ENCODE data around the gene IL1RL1. TPM values are rescaled to one million over a fixed set of nuclear protein-coding genes. Genes with fewer than 3 reads are reported as not detected.

IL1RL1 gene
- total RNA-seq, 2 donors from 2014 or later: 4.8 to 65.3 TPM

DNA sequence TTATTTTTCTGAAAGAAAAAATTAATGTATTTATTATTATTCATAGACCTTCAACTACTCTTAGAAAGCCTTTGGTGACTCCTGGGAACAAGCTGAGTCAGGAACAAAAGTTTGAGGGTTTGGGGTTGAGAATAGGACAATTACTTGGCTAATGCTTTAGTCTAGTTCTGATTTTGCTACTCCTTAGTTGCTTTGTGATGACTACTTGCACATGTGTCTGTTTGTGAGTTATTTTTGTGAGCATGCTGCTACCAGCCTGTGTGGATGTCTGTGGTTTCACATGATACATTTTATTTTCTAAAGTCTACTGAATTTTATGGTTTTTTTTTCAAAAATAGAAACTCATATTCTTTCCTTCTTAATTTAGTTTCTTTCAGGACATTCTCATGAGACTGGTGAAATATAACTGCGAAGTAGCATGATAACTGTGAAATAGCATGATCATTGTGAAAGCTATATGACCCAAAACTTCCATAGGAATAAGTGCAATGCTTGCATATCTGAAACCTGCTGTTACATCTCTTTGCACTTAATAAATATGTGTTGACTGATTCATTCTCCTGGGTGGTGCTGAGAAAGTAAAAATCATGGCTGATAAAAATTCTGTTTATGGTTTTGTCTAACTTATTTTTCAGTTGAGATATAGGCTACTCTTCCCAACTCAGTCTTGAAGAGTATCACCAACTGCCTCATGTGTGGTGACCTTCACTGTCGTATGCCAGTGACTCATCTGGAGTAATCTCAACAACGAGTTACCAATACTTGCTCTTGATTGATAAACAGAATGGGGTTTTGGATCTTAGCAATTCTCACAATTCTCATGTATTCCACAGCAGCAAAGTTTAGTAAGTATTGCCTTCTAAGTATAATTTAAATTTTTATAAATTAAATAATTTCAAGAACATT, 26.4 kb downstream of the IL1RL1 start:
- no peaks in the 10 kb centered on the region for H3K27me3 ChIP-seq
- H3K36me3 ChIP-seq: no peaks in the 10 kb centered on the region
- no peaks in the 10 kb centered on the region for H3K9me3 ChIP-seq
- peak overlapping the region in 1 of 2 donors; percentile 55 for H3K27ac ChIP-seq
- TF ChIP-seq, protein P1, sequence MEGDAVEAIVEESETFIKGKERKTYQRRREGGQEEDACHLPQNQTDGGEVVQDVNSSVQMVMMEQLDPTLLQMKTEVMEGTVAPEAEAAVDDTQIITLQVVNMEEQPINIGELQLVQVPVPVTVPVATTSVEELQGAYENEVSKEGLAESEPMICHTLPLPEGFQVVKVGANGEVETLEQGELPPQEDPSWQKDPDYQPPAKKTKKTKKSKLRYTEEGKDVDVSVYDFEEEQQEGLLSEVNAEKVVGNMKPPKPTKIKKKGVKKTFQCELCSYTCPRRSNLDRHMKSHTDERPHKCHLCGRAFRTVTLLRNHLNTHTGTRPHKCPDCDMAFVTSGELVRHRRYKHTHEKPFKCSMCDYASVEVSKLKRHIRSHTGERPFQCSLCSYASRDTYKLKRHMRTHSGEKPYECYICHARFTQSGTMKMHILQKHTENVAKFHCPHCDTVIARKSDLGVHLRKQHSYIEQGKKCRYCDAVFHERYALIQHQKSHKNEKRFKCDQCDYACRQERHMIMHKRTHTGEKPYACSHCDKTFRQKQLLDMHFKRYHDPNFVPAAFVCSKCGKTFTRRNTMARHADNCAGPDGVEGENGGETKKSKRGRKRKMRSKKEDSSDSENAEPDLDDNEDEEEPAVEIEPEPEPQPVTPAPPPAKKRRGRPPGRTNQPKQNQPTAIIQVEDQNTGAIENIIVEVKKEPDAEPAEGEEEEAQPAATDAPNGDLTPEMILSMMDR (IDR thresholded peaks at IDR 0.05): no peak
- no peak for DNase-seq (ENCODE audit: low spot score)
- H3K4me1 ChIP-seq: peaks cover 0 to 7% of the 10 kb centered on the region in 2 donors
- no peak overlapping the region for H3K4me3 ChIP-seq

DNA sequence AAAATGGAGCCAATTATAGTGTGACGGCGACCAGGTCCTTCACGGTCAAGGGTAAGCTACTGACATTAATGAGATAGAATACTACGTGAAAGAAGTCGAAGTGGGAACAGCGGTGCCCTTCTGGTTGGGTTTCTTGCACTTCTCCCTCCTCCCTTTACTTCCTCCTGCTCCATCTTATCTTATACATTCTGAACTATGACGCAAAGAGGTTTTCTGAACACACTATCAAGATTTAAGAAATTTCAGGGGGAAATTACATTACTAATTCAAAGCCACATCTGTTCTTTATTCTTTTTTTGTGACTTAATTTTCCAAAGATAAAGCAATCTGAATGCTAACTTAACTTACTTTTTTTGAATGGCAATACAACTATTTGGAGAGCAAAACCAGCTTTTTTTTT, 29.4 kb downstream of the IL1RL1 start:
- Histone ChIP-seq H3K4me3 (no peak overlapping the region), H3K9me3 (no peaks in the 10 kb centered on the region), H3K27ac (no peak overlapping the region), H3K27me3 (no peaks in the 10 kb centered on the region), H3K4me1 (peaks cover 0 to 4% of the 10 kb centered on the region in 2 donors), H3K36me3 (no peaks in the 10 kb centered on the region)
- no peak for DNase-seq (ENCODE audit: low spot score)
- TF ChIP-seq, protein P1 (IDR thresholded peaks at IDR 0.05): no peak

DNA sequence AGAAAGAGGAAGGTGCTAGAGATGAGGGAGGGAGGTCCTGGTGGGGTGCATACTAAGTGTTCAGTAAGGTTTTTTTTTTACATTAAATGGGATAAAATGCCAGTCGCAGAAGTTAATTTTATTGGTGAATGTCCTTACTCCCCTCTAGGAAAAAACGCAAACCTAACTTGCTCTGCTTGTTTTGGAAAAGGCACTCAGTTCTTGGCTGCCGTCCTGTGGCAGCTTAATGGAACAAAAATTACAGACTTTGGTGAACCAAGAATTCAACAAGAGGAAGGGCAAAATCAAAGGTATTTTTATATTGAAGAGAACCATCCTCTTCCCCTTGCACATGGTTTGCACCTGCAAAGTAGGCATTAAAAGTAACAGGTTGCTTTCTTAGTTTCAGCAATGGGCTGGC, 31.5 kb downstream of the IL1RL1 start:
- DNase-seq (ENCODE audit: low spot score): no peak
- no peaks in the 10 kb centered on the region for H3K4me1 ChIP-seq
- H3K27ac ChIP-seq: no peak overlapping the region
- TF ChIP-seq, protein P1 (IDR thresholded peaks at IDR 0.05): no peak
- no peak overlapping the region for H3K4me3 ChIP-seq
- no peaks in the 10 kb centered on the region for H3K9me3 ChIP-seq
- no peaks in the 10 kb centered on the region for H3K36me3 ChIP-seq
- H3K27me3 ChIP-seq: no peaks in the 10 kb centered on the region

DNA sequence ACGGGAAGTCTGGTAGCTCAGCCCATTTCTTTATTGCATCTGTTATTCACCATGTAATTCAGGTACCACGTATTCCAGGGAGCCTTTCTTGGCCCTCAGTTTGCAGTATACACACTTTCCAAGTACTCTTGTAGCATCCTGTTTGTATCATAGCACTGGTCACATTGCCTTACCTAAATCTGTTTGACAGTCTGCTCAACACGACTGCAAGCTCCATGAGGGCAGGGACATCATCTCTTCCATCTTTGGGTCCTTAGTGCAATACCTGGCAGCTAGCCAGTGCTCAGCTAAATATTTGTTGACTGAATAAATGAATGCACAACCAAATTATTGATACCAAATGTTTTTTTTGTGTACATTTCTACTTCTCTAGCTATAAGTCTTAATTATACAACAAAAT, 33.0 kb downstream of the IL1RL1 start:
- H3K27me3 ChIP-seq: no peaks in the 10 kb centered on the region
- H3K36me3 ChIP-seq: no peaks in the 10 kb centered on the region
- H3K4me3 ChIP-seq: no peak overlapping the region
- no peak for DNase-seq (ENCODE audit: low spot score)
- H3K4me1 ChIP-seq: no peaks in the 10 kb centered on the region
- H3K27ac ChIP-seq: no peak overlapping the region
- TF ChIP-seq, protein P1 (IDR thresholded peaks at IDR 0.05): no peak
- H3K9me3 ChIP-seq: no peaks in the 10 kb centered on the region

DNA sequence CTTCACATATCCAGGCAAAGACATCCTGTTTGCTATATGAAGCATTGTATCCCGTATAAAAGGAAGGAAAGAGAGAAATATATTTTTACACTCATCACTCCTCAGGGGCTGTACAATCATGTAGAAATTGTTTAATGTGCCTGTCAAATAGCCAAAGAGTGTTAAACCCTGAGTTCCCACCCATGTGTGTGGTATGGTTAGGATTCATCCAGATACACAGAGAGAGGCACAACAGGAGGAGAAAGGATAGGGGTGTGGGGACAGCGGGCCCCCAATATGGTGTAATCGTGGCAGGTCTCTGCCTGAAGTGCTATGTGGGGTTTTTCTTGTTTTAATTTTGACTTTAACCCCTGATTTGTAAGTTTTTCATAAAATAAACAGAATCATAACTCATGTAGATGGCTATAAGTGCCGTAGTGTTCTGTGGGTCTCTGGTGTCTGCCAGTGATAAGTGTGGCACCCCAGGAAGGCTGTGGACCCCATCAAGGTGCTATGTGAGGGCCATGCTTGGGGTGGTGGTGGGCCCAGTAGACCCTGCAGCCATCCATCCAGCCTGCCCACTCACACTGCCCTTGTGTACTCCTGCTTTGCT, 34.1 kb downstream of the IL1RL1 start:
- TF ChIP-seq, protein P1 (IDR thresholded peaks at IDR 0.05): no peak

More for the DNA sequence above, 34.1 kb downstream of the IL1RL1 start:
- no peaks in the 10 kb centered on the region for H3K4me1 ChIP-seq
- no peaks in the 10 kb centered on the region for H3K9me3 ChIP-seq
- no peak overlapping the region for H3K4me3 ChIP-seq
- H3K27me3 ChIP-seq: no peaks in the 10 kb centered on the region
- no peaks in the 10 kb centered on the region for H3K36me3 ChIP-seq
- H3K27ac ChIP-seq: no peak overlapping the region
- DNase-seq (ENCODE audit: low spot score): no peak
